NCI-H2029 treated with DMSO at 0.1 percent for 48 hours (cell line): ENCODE data around the gene RAP2B.
"Not testable (repeated sequence)": the region's sequence is repeated elsewhere in the genome, so short reads cannot be mapped to it uniquely, and the experiment has no call there.

Experiments used
- DNase-seq: peaks from one replicate; lab custom pipeline; 2025; lab: John Stamatoyannopoulos, UW

The RAP2B gene

DNA sequence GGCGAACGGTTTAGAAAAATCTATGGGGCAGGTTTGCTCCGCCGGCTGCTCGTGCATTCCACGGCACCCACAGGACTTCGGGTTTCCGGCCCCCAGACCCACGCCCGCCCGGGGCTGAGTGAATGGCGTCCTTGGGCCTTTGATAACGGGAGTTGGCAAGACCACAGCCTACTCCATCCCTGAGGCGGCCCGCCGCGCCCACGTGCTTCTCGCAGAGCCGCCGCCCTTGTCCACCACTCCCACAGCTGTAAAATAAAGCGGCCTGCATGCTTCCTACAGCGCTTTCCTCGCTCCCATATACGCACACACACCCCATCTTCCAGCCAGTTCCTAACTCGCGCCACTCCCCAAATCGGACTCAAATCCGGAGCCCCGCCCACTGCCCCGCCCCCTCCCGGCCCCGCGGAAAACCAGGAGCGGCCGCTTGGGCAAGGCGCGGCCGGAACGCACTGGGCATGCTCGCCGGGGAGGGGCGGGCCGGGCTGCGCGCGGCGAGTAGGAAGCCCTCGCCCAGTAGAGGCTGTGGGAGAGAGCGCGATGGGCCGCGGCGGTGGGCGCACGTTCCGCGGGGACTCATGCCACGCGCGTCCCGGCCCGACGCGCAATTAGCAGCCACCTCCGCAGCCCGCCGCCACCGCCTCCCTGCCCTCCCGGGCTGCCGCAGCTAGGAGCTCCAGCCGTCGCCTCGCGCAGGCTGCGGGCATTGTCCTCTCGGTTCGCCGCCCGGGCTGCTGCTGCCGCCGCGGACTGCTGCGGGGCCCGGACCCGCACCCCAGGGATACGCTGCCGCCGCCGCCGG is at the start of gene RAP2B:
TSS of gene RAP2B (plus strand) at position 513 of the 799 bp plus-strand sequence. CDS start 468 bp downstream, outside the sequence.
- DNase-seq = no peak

DNA sequence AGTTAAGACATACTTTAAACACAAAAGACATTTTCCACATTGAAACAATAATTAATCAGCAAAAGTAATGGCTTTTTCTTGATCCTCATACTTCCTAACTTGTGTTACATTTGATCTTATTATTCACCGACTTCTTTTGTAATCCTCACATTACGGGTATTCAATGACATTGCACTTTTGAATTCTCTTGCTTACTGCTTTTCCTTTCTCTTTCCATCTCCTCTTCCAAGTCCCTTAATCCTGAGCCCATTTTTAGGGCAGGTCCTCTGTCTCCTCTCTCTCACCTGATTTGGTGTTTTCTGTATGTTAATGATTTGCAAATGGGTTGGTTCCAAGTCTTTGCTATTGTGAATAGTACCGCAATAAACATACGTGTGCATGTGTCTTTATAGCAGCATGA is 48.5 kb upstream of the RAP2B start:
- DNase-seq = no peak

- not testable (repeated sequence) for DNase-seq
Measured at GRCh38 chr3:153114270-153114669, 47.8 kb upstream of the RAP2B start.

DNA sequence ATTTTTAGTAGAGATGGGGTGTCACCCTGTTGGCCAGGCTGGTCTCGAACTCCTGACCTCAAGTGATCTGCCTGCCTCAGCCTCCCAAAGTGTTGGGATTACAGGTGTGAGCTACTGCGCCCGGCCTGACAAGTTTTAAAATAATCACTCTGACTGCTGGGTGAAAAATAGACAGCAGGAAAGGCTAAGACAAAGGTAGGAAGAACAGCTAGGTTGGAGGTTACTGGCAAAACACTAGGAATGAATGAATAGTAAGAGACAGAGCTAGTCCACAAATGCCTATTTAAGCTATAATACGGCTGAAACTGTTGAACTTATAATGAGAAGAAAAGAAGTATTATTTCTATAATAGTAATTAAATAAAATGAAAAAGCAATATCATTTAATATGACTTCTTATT is 46.7 kb upstream of the RAP2B start:
- DNase-seq = no peak

DNA sequence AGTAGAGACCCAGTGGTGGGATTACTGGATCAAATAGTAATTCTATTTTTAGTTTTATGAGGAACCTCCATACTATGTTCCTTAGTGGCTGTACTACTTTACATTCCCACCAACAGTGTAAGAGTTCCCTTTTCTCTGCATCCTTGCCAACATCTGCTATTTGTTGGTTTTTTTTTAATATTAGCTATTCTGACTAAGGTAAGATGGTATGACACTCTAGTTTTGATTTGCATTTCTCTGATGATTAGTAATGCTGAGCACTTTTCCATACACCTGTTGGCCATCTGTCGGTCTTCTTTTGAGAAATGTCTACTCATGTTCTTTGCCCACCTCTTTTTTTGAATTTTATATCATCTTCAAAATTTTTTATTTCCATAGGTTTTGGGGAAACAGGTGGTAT is 34.2 kb upstream of the RAP2B start:
- DNase-seq = no peak

- DNase-seq = no peak
Measured at GRCh38 chr3:153129426-153129825, 32.6 kb upstream of the RAP2B start.

GRCh38 chr3:153129866-153130265 is 32.2 kb upstream of the RAP2B start:
- DNase-seq = no peak

GRCh38 chr3:153130312-153130977 is 31.6 kb upstream of the RAP2B start:
- DNase-seq = no peak

- no peak for DNase-seq
Measured at GRCh38 chr3:153137626-153138025, 24.4 kb upstream of the RAP2B start.

GRCh38 chr3:153138276-153139210 is 23.5 kb upstream of the RAP2B start:
- no peak for DNase-seq

DNA sequence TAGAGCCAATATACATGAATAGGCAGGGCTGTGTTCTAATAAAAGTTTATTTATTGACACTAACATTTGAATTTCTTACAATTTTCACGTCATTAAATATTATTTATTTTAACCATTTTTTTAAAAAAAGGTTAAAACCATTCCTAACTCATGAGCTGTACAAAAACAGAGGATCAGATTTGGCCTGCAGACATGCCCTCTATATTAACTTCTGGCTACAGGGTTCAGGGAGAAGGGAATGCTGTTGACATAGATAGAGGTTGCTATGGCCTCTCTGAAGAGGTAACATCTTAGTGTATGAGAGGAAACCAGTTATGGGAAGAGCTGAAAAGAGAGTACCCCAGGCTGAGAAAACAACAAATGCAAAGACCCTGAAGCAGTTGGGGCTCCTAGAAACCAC is 19.1 kb upstream of the RAP2B start:
- no peak for DNase-seq

GRCh38 chr3:153144071-153144470 is 18.0 kb upstream of the RAP2B start:
- no peak for DNase-seq

GRCh38 chr3:153144779-153145178 is 17.2 kb upstream of the RAP2B start:
- no peak for DNase-seq

DNA sequence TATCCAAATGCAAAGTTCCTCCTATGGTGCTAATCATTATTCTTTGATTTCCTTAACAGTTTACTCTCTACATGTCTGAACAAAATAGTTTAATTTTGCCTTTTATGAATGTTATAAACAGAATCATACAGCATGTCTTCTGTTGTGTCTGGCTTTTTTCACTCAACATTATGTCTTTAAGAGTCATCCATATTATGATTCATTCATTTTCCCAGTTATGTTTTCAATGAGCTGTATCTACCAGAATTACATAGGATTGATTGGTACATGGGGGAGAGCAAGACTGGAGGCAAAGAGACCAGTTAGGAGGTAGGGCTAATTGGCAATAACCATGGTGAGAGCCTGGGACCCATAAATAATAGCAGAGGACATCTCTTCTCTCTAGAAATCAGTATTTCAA is 16.6 kb upstream of the RAP2B start:
- no peak for DNase-seq

DNA sequence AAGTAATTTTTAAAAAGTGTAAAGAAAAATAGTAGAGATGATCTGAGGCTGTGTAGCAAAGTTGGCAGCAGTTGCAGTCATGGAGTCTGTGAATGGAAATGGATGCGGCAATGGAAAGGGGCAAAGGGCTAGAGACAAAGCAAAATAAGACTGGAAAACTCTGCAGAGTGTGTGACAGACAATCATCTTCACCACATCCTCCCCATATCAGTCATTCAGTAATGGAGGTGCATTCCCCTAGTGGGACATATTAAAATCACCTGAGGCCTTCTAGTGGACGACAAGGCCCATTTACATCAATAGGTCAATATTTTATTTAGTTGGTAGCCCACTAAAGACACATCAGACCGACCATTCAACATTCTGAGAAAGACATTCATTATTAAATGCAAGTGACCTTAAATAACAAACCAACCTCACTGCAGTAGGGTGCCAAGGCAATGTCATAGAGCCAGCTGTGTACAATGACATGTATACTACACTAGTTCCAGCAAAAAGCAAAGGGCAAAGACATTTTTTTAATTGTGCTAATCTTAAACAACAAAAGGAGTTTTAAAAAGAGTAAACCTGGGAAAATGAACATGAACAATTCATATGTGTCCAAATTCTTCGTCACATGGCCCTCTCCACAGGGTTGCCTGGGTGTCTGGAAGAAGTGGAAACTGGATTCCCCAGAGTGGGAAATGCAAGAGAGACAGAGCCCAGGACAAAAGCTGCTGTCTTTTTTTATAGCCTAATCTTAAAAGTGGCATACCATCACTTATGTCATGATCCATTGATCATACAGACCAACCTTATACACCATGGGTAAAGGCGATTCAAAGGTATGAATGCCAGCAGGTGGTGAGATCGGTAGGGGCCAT is 15.6 kb upstream of the RAP2B start:
- no peak for DNase-seq

GRCh38 chr3:153150991-153151390 is 11.0 kb upstream of the RAP2B start:
- no peak for DNase-seq

GRCh38 chr3:153155786-153156185 is 6.2 kb upstream of the RAP2B start:
- DNase-seq = not testable (repeated sequence)

- no peak for DNase-seq
Measured at GRCh38 chr3:153158189-153158588, 3.8 kb upstream of the RAP2B start.

DNA sequence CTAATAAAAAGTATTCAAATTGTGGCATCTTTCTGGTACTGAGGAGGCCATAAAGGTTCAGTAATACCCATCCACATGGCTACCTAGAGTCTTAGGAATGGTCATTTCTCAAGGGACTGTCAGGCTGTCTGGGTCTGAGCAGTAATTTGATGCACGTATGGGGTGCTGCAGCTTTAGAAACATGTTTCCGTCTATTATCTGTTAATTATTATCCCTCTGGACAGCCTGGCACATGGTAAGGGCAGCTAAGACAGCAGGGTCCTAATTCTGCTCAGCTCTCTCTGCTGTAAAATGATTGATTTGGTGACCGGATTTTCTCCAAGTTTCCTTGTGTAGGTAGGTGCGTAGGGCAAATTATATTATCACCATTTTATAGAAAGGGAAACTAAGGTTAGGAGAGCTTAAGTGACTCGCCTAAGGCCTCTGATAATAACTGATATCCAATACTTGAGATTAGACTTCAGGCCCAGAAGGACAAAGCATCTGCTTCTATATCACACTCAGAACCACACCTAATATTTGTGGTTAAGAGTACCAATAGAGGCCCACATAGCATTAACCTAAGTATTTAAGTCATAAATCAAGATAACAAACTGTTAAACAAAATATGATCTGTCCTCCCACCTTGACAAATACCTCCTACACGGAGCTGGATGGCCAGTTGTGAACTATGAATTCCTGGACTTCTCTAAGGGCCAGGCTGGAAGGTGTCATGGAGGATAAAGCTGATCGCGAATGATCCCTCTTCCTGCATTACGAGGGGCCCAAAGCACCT is 2.9 kb upstream of the RAP2B start:
- DNase-seq = no peak

GRCh38 chr3:153159771-153160397 is 2.1 kb upstream of the RAP2B start:
- no peak for DNase-seq
